HCT116 (cell line): Measurements from ENCODE around the gene DNAH5. TPM values are rescaled to one million over a fixed set of nuclear protein-coding genes. Genes with fewer than 3 reads are reported as not detected.

ENCODE experiments used
- ATAC-seq: fragments of 200-7000 bp; cut with Tn5 transposase; 2 replicates; pipeline ENCODE4 v1.9.1; 2020; ENCODE audit warnings: mild to moderate bottlenecking, moderate library complexity
- BruUV-seq: library from RNA; stranded (reverse); fragments of 400-500 nt; replicated peaks from 2 replicates; lab custom pipeline; 2021; lab: Mats Ljungman, UMichigan
- CTCF ChIA-PET: fragments of 300-600 bp; sonication (Branson Sonifier 250); formaldehyde crosslinking; loops from one replicate; lab custom pipeline; 2021; ENCODE audit warnings: antibody characterized with exemption; lab: Charles Lee
- POLR2A ChIA-PET: fragments of 300-600, 350-600 bp; sonication (Branson Sonifier 250); formaldehyde crosslinking; loops from one replicate; lab custom pipeline; 2021; ENCODE audit warnings: antibody characterized with exemption; lab: Charles Lee
- RAD21 ChIA-PET, 2 experiments: fragments of 300-600 bp; sonication (Branson Sonifier 250); formaldehyde crosslinking; loops; one replicate each; lab custom pipeline; 2023; ENCODE audit warnings: low total read pairs in 2 of 2; ENCODE audit not compliant: uncharacterized antibody in 2 of 2, unreplicated experiment in 2 of 2, low non-redundant PET in 1 of 2; lab: Charles Lee
- DNase-seq: peaks from one replicate; pipeline ENCODE4 v3.0.0-alpha.2; 2010; ENCODE audit warnings: low read depth, low spot score
- H2AFZ ChIP-seq: fragments of 200-600 bp; shearing (Covaris generic), sonication (generic); 2 replicates; pipeline ENCODE4 v1.6.1; 2017; ENCODE audit warnings: low read depth, mixed run types, mixed read lengths, antibody characterized with exemption, low read length; ENCODE audit not compliant: poor library complexity, severe bottlenecking
- H3K27ac ChIP-seq: 2 replicates; pipeline ENCODE4 v1.5.1; 2012; ENCODE audit warnings: low read depth, low read length
- H3K27me3 ChIP-seq: fragments of 200-600 bp; sonication (generic); 2 replicates; pipeline ENCODE4 v1.6.1; 2016; ENCODE audit warnings: mixed run types, low read length, mixed read lengths; ENCODE audit not compliant: insufficient read depth
- H3K36me3 ChIP-seq, 2 experiments: fragments of 200-500 bp in 1 of 2; fragments of 200-600 bp in 1 of 2; sonication (Bioruptor generic) in 1 of 2; sonication (generic) in 1 of 2; 2 replicates each; pipeline versions ENCODE4 v1.5.1 to v1.6.1; 2014 to 2016; ENCODE audit warnings: low read length in 2 of 2, inconsistent platforms in 1 of 2, mixed read lengths in 1 of 2, mixed run types in 1 of 2; ENCODE audit not compliant: insufficient read depth in 2 of 2, control insufficient read depth in 1 of 2
- H3K4me1 ChIP-seq, 2 experiments: fragments of 200-600 bp in 1 of 2; sonication (generic) in 1 of 2; 2 replicates each; pipeline versions ENCODE4 v1.5.1 to v1.6.1; 2012 to 2017; ENCODE audit warnings: low read length in 2 of 2, inconsistent platforms in 1 of 2, mild to moderate bottlenecking in 1 of 2, mixed read lengths in 1 of 2, mixed run types in 1 of 2, moderate library complexity in 1 of 2; ENCODE audit not compliant: insufficient read depth in 2 of 2, control insufficient read depth in 1 of 2
- H3K4me2 ChIP-seq: fragments of 200-600 bp; sonication (generic); 2 replicates; pipeline ENCODE4 v1.6.1; 2017; ENCODE audit warnings: mixed run types, low read length, mixed read lengths
- H3K4me3 ChIP-seq, 2 experiments: fragments of 200-600 bp in 1 of 2; sonication (generic) in 1 of 2; replicated peaks in 1 of 2; 2 replicates each; pipeline ENCODE4 v1.5.1; 2011 to 2016; ENCODE audit warnings: low read length in 2 of 2, control low read depth in 1 of 2, low read depth in 1 of 2, mild to moderate bottlenecking in 1 of 2, mixed read lengths in 1 of 2, mixed run types in 1 of 2
- H3K79me2 ChIP-seq: fragments of 200-600 bp; sonication (generic); 2 replicates; pipeline ENCODE4 v1.6.1; 2017; ENCODE audit warnings: mild to moderate bottlenecking, mixed run types, low read length, moderate library complexity, mixed read lengths; ENCODE audit not compliant: insufficient read depth
- H3K9ac ChIP-seq: fragments of 200-600 bp; sonication (generic); 2 replicates; pipeline ENCODE4 v1.6.1; 2016; ENCODE audit warnings: low read length, mixed read lengths
- H3K9me2 ChIP-seq: fragments of 200-600 bp; sonication (generic), shearing (Covaris generic); 2 replicates; pipeline ENCODE4 v1.6.1; 2017; ENCODE audit warnings: mixed run types, mild to moderate bottlenecking, moderate library complexity; ENCODE audit not compliant: insufficient read depth
- H3K9me3 ChIP-seq, 2 experiments: fragments of 200-500 bp in 1 of 2; fragments of 200-600 bp in 1 of 2; sonication (Bioruptor generic) in 1 of 2; sonication (generic) in 1 of 2; 2 replicates each; pipeline ENCODE4 v1.6.1; 2014 to 2017; ENCODE audit warnings: low read length in 2 of 2, mixed read lengths in 2 of 2, inconsistent platforms in 1 of 2, low read depth in 1 of 2, mild to moderate bottlenecking in 1 of 2, mixed run types in 1 of 2, moderate library complexity in 1 of 2; ENCODE audit not compliant: control insufficient read depth in 1 of 2, insufficient read depth in 1 of 2
- H4K20me1 ChIP-seq: fragments of 200-600 bp; sonication (generic), shearing (Covaris generic); 2 replicates; pipeline ENCODE4 v1.6.1; 2017; ENCODE audit warnings: mixed run types, mild to moderate bottlenecking, moderate library complexity; ENCODE audit not compliant: insufficient read depth
- ATF3 ChIP-seq: IDR thresholded peaks from 2 replicates; pipeline ENCODE4 v1.6.1; 2012
- CBX3 ChIP-seq: IDR thresholded peaks from 2 replicates; pipeline ENCODE4 v1.6.1; 2012; ENCODE audit warnings: low read depth
- CEBPB ChIP-seq: IDR thresholded peaks from 2 replicates; pipeline ENCODE4 v1.6.1; 2012; ENCODE audit warnings: low read depth
- CTCF ChIP-seq, 3 experiments: fragments of 200-600 bp in 1 of 3; sonication (generic) in 1 of 3; IDR thresholded peaks in 2 of 3; conservative IDR thresholded peaks in 1 of 3; 2 replicates each; pipeline ENCODE4 v1.5.1; 2012 to 2017; ENCODE audit warnings: low read depth in 2 of 3, low read length in 2 of 3, antibody characterized with exemption in 1 of 3, borderline replicate concordance in 1 of 3, control low read depth in 1 of 3, mild to moderate bottlenecking in 1 of 3, mixed read lengths in 1 of 3, mixed run types in 1 of 3, moderate library complexity in 1 of 3; ENCODE audit not compliant: insufficient read depth in 1 of 3
- EZH2 ChIP-seq: fragments of 200-600 bp; sonication (generic); IDR thresholded peaks from 2 replicates; pipeline ENCODE4 v1.6.1; 2017; ENCODE audit warnings: antibody characterized with exemption, mixed run types
- EZH2phosphoT487 ChIP-seq: fragments of 200-600 bp; IDR thresholded peaks from 2 replicates; pipeline ENCODE4 v1.6.1; 2018; ENCODE audit warnings: antibody characterized with exemption, borderline replicate concordance
- FOSL1 ChIP-seq: IDR thresholded peaks from 2 replicates; pipeline ENCODE4 v1.6.1; 2012; ENCODE audit warnings: low read depth
- JUND ChIP-seq: IDR thresholded peaks from 2 replicates; pipeline ENCODE4 v1.6.1; 2012
- POLR2A ChIP-seq: IDR thresholded peaks from 2 replicates; pipeline ENCODE4 v1.7.0; 2011; ENCODE audit warnings: borderline replicate concordance; ENCODE audit not compliant: insufficient read depth, insufficient read length; ENCODE audit errors: extremely low read depth
- RAD21 ChIP-seq: IDR thresholded peaks from 2 replicates; pipeline ENCODE4 v1.6.1; 2012; ENCODE audit warnings: low read depth, mild to moderate bottlenecking
- SIN3A ChIP-seq: IDR thresholded peaks from 2 replicates; pipeline ENCODE4 v1.6.1; 2012; ENCODE audit warnings: low read depth
- SP1 ChIP-seq: IDR thresholded peaks from 2 replicates; pipeline ENCODE4 v1.6.1; 2012; ENCODE audit warnings: low read depth
- YY1 ChIP-seq: IDR thresholded peaks from 2 replicates; pipeline ENCODE4 v1.6.1; 2011; ENCODE audit warnings: low read length, low read depth, moderate library complexity, mild to moderate bottlenecking; ENCODE audit not compliant: insufficient replicate concordance; ENCODE audit errors: extremely low read depth
- ZBTB33 ChIP-seq: IDR thresholded peaks from 2 replicates; pipeline ENCODE4 v1.6.1; 2011; ENCODE audit warnings: mild to moderate bottlenecking, low read length, moderate library complexity; ENCODE audit not compliant: insufficient replicate concordance; ENCODE audit errors: extremely low read depth
- ZNF274 ChIP-seq: fragments of 200-500 bp; sonication (Bioruptor generic); IDR thresholded peaks from 2 replicates; pipeline ENCODE4 v1.6.1; 2014; ENCODE audit warnings: mild to moderate bottlenecking, low read depth, low read length, inconsistent platforms
- intact Hi-C: fragments of 100-400 bp; cut with micrococcal nuclease; formaldehyde crosslinking; loops from 2 replicates; pipeline ENCODE4 v1.10.0; 2022
- total RNA-seq: library from RNA; stranded (reverse); gene quantifications from one replicate; pipeline ENCODE4 v1.2.1, GENCODE V29; 2021; ENCODE audit not compliant: unreplicated experiment

Gene DNAH5
- total RNA-seq, 1 experiment from 2014 or later, result 0.37 TPM

GRCh38 chr5:13661272-13661671, 283.2 kb downstream of the DNAH5 start:
- DNase-seq, result no peak
- POLR2A ChIA-PET, result no interaction called here

More at GRCh38 chr5:13661272-13661671, 283.2 kb downstream of the DNAH5 start:
- ATAC-seq, result no peak
- Histone ChIP-seq H4K20me1 (no peaks in the 10 kb centered on the region), H3K79me2 (no peaks in the 10 kb centered on the region), H3K36me3 (no peaks in the 10 kb centered on the region), H3K27ac (no peak overlapping the region), H3K9ac (no peak overlapping the region), H3K4me1 (no peaks in the 10 kb centered on the region), H3K4me2 (no peak overlapping the region), H3K9me2 (no peaks in the 10 kb centered on the region), H3K4me3 (no peak overlapping the region), H3K9me3 (peaks cover 0 to 10% of the 10 kb centered on the region in 2 experiments; a peak in 2 of 4 replicates), H2AFZ (no peak overlapping the region), H3K27me3 (no peaks in the 10 kb centered on the region)
- intact Hi-C loops, result no loop called here
- CTCF ChIA-PET, result no interaction called here
- no TSS peak for BruUV-seq
- TF ChIP-seq CBX3 (no peak), CEBPB (no peak), JUND (no peak), ZBTB33 (no peak), YY1 (no peak), EZH2 (no peak), ZNF274 (no peak), CTCF (IDR thresholded peaks at IDR 0.05 in 2 of 3, conservative IDR thresholded peaks at IDR 0.05 in 1 of 3; ENCODE audit: borderline replicate concordance in 1 of 3, insufficient read depth in 1 of 3, low read depth in 2 of 3, low read length in 2 of 3) (no peak), SIN3A (no peak), ATF3 (no peak), RAD21 (no peak), FOSL1 (no peak), EZH2phosphoT487 (no peak), SP1 (no peak), POLR2A (no peak)
- RAD21 ChIA-PET, result no interaction called here
